GM13977 (cell line): ENCODE measurements around the gene RLN3.
A peak's percentile ranks its signal among the peaks of the same experiment; 100 is the strongest.

Source experiments
- DNase-seq: peaks from one replicate; pipeline ENCODE4 v3.0.0; 2012; ENCODE audit warnings: low spot score
- in situ Hi-C: fragments of 300-500 bp; cut with MboI; formaldehyde crosslinking; loops from one replicate; pipeline ENCODE4 v1.12.0; 2022; ENCODE audit warnings: low sequenced_read_pairs, low pct_unique_long_range_greater_than_20kb, mixed read lengths, inconsistent platforms; ENCODE audit not compliant: unreplicated experiment
- TF ChIP-seq, protein P1 (sequence below): IDR thresholded peaks from 2 replicates; pipeline ENCODE4 v1.5.1; 2012; ENCODE audit warnings: mild to moderate bottlenecking, control low read depth; ENCODE audit not compliant: insufficient read depth; ENCODE audit errors: extremely low read depth, missing control alignments

The RLN3 gene

DNA sequence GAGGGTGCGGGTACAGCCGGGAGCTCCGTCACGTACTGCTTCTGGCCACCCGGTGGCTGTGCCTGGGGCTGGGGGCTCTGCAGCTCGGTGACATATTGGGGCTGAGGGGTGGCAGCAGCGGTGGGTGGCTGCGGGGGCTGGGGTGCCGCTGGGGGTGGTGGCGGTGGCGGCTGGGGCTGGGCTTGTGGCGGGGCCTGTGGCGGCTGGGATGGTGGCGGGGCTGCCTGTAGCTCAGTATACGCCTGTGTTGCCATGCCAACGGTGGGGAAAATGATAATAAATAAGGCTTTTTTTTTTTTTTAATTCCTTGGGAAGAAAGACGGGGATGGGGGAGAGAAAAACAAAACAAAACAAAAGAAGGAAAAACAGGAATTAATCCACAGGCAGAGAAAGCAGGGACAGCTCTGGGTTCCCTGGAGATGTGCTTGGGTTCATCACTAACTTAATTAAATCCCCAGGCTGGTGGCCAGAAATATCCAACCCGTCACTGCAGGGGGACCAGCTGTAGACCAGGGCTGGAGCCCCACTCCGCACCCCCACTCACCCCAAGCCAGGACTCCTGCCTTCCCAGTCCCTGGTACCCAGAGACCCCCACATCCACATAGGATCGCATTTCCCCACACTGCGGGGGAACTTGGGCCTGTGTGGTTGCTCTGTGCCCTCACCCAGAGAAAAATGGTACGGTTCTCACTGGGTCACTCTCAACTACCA lies 34.2 kb upstream of the RLN3 start:
- peak; percentile 16 for DNase-seq
- in situ Hi-C loops: no loop called here
- TF ChIP-seq, protein P1, sequence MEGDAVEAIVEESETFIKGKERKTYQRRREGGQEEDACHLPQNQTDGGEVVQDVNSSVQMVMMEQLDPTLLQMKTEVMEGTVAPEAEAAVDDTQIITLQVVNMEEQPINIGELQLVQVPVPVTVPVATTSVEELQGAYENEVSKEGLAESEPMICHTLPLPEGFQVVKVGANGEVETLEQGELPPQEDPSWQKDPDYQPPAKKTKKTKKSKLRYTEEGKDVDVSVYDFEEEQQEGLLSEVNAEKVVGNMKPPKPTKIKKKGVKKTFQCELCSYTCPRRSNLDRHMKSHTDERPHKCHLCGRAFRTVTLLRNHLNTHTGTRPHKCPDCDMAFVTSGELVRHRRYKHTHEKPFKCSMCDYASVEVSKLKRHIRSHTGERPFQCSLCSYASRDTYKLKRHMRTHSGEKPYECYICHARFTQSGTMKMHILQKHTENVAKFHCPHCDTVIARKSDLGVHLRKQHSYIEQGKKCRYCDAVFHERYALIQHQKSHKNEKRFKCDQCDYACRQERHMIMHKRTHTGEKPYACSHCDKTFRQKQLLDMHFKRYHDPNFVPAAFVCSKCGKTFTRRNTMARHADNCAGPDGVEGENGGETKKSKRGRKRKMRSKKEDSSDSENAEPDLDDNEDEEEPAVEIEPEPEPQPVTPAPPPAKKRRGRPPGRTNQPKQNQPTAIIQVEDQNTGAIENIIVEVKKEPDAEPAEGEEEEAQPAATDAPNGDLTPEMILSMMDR: no peak

DNA sequence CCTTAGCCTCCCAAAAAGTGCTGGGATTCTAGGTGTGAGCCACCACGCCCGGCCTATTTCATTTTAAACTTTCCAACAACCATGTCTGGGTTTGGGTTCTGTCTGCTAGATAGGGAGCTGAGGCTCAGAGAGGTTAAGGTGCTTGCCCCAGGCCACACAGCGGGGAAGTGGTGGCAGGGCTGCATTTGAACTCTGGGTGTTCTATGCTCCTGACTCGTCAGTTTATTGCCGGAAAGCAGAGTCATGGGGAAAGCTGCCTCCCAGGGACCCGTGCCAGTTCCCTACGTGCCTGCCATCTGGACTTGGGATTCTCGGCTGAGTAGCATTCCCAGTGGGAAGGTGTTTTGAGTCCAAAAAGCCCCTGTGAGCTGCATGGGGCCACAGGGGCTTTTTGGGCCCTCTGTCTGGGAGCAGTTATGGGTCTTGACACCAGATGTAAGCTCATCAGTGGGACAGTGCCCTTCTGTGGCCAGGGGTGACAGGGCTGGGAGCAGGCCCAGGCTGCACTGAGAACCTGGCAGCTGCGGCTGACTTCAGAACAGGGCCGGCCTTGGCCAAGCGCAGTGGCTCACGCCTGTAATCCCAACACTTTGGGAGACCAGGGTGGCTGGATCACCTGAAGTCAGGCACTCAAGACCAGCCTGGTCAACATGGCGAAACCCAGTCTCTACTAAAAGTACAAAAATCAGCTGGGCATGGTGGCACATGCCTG lies 32.8 kb upstream of the RLN3 start:
- TF ChIP-seq, protein P1: no peak
- peak; percentile 5 for DNase-seq
- in situ Hi-C loops: no loop called here

DNA sequence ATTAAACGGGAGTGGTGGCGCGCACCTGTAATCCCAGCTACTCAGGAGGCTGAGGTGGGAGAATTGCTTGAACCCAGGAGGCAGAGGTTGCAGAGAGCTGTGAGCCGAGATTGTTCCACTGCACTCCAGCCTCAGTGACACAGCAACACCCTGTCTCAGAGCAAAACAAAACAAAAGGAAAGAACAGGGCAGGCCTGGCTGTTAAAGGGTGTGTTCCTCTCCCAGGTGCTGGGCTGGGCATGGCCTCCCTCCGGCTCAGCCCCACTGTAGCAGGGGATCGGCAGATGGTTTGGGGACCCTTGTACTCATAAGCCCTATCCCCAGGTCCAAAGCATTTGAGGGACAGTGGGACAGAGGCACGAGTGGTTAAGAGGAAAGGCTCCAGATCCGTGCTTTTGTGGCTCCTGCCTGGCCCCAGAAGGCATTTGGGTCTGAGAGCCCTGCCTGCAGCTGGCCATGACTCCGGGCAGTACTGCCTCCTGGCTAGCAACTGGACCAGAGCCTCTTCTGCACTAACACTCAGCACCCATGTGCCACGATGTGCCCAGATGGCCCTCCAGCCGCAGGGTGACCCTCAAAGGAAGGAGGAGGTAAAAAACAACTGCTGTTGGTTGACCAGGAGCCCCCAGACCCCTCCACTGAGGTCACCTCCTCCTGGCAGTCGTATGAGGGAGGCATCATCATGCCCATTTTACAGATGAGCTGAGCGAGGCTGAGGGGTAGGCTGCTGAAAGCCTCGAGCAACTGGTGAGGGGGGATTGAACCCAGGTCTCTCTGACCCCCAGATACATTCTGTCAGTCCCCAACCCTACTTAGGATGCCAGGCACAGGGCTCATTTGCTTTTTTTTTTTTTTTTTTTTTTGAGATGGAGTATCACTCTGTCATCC lies 31.8 kb upstream of the RLN3 start:
- TF ChIP-seq, protein P1: no peak
- in situ Hi-C loops: no loop called here
- peak; percentile 7 for DNase-seq

DNA sequence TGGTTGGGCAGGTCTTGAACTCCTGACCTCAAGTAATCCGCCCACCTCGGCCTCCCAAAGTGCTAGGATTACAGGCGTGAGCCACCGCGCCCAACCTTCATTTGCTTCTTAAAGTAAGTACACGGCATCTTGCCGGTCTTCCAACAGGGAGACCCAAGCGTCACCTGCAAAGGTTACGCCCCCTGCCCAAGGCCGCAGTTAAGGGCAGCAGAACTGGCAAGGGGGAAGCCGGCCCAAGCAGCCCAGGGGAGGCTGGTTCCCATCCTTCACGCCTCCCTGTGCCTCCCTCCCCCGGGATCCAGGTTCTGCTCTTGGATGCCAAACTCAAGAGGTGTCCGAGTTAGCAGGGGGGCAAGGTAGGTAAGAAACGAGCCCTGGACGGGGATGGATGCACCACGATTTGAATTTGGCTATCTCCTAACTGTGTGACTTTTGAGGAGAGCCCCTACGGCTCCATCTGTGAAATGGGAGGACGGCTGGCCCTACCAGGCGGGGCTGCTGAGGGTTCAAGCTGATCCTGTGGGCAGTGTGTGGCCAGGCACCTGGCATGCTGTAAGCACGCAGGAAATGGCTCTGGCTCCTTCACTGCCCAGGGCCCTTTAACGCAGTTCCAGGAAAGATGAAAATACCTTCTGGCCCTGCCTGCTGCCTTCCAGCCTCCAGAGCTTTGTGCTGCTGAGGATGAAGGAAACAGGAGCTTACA lies 30.9 kb upstream of the RLN3 start:
- in situ Hi-C loops: no loop called here
- peak; percentile 7 for DNase-seq
- TF ChIP-seq, protein P1: no peak

DNA sequence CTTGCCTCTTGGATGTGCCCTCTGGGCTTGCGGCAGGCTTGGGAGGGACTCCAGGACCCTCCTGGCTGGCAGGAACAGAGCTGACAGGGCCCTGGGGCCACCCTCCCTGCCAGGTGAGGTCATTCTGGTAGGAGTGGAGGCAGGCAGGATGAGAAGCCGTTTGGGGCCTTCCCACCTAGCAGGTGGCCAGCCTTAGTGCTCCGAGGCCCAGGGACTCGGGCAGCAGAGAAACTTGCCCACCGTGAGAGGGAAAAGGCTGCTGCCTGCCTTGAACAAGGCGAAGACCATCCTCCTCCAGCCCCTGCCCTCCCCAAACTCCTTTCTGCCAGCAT lies 30.4 kb upstream of the RLN3 start:
- DNase-seq: peak; percentile 3
- TF ChIP-seq, protein P1: no peak
- in situ Hi-C loops: no loop called here

DNA sequence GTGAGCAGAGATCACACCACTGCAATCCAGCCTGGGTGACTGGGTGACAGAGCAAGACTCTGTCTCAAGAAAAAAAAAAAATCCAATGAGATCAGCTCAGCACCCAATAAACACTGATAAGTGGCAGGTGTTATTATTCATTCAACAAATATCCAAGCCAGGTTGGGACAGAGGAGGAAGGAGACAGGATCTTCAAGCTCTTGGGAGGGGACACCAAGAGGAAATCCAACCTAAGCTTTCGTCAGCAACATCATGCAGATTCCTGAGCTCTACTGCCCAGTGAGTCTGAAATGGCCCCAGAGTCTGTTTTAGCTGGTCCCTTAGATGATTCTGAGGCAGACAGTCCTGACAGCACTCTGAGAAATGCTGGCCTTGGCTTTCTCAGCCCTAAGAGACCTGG lies 29.5 kb upstream of the RLN3 start:
- TF ChIP-seq, protein P1: no peak
- DNase-seq: no peak
- in situ Hi-C loops: no loop called here
